HG02981 (cell line): ENCODE measurements around the gene MAN1B1.
"Not testable (repeated sequence)": the region's sequence is repeated elsewhere in the genome, so short reads cannot be mapped to it uniquely, and the experiment has no call there.

Experiments used
- ATAC-seq: cut with Tn5 transposase; IDR thresholded peaks from one replicate; pipeline ENCODE4 v1.9.1; 2021; ENCODE audit warnings: mild to moderate bottlenecking, moderate library complexity; ENCODE audit not compliant: unreplicated experiment

MAN1B1 gene

DNA sequence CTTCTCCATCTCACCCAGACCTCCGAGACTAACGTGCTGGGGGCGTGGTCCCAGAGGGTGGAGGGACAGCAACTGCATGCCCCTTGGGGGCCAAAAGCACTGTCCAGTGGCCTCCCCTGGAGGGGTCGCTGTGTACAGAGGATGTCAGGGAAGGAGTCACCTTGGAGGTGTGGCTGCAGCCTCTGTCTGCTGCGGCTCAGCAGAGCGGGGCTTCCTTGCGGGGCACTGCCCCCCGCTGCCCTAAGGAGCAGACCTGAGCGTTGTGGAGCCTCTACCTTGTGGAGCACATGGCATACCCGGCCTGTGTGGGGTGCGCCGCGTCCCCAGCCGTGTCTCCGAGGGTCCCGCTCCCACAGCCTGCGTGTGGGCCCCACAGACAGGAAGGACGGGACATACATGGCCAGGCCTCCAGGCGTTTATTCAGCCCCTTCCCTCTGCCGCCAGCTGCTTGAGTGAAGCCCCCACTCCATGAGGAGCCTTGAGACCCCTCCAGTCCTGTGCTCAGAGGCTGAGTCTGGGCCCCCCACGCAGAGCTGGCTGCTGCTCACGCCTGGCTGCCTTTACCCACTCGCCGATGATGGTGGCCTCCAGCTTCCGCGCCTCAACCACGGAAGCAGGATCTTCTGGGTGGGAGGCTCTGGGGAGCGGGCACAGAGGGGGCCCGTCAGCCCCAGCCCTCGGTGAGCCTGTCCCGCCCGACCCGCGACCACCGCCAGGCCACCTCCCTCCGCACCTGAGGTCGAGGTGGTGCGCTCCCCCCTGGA is 23.5 kb downstream of the MAN1B1 start:
- ATAC-seq: no peak

DNA sequence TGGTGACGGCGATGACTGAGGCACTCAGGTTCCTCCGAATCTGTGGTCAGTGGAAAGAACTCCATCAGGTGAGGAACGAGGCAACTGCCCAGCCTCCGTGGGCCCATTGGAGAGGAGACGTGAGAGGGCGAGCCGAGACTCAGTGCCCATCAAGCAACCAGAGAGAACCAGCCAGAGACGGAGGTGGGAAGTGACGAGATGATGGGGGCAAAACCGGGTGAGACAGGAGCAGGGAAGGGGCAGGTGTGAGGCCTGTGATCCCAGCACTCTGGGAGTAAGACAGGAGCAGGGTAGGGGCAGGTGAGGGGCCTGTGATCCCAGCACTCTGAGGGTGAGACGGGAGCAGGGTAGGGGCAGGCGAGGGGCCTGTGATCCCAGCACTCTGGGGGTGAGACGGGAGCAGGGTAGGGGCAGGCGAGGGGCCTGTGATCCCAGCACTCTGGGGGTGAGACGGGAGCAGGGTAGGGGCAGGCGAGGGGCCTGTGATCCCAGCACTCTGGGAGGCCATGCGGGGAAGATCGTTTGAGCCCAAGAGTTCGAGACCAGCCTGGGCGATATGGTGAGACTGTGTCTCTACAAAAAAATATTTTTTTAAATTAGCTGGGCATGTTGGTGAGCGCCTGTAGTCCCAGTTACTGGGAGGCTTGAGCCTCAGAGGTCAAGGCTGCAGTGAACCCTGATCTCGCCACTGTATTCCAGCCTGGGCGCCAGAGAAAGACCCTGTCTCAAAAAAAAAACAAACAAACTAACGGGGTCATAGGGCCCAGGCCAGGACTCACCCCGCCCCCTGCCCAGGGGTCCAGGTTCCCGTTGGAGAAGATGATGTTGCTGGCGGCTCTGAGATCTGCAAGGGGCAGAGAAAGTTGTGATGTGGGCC is 24.4 kb downstream of the MAN1B1 start:
- ATAC-seq: no peak

DNA sequence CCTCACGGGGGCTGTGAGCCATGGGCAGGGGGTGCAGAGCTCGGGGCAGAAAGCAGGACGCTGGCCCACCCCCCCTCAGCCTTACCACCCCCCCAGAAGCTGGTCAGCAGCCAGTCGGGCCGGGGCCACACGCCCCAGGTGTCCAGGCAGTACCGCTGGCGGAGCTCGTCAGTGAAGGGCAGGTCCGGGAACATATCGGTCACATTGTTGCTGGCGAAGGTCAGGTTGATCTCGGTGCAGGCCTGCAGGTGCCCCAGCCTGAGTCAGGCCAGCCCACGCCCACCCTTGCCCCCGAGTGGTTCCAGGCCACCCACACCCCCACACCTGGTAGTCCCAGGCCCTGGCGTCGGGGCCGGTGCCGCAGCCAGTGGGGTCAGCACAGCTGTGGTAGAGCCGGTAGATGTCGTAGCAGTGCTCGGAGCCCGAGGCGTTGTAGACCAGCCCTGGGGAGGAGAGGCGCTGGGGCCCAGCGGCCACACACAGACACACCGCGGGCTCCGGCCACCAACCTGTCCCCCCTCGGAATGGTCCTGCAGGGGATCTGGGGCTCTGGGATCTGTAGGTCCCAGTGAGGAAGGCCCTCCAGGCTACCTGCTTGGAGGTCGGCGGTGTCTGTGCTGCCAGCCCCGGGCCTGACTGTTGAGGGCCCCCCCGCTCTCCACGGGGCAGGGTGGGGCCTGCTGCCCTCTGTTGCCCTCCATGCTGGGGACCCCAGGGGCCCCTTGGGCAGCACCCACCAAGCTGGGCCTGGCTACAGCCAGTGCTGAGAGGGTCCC is 25.2 kb downstream of the MAN1B1 start:
- no peak for ATAC-seq

GRCh38 chr9:137112564-137113384 is 26.0 kb downstream of the MAN1B1 start:
- no peak for ATAC-seq

DNA sequence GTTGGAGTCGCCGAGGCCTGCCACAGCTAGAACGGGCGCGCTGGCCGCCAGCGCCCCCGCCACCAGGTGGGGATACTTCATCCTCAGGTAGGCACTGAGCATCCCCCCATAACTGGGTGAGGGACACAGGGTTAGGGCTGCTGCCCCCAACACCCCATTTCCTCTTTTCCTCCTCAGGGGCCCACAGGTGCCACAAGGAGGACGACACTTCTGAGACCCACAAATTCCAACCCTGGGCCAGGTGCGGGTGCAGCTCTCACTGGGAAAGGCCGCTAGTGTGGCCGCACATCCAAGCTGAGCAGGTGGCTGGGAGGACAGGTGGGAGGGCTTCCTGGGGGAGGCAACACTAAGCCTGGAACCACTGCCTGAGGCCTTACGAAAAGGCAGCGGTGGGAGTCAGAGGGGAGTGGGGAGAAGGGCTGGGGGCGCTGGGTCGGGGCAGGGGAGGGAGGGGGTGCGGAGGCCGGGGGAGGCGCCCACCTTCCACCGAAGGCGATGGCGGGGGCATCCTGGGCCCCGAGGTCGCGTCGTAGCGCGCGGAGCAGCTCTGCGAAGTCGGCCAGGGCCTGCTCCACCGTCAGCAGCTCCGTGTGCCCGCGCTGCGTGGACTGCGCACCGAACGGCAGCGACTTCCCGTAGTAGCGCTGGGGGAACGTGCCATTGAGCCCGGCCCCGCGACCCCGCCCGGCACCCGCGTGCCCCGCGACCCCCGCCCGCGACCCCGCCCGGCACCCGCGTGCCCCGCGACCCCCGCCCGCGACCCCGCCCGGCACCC is 26.8 kb downstream of the MAN1B1 start:
- no peak for ATAC-seq

- no peak for ATAC-seq
These were observed 27.4 kb downstream of the MAN1B1 start for GRCh38 chr9:137114220-137114612.

- ATAC-seq: peak; percentile 72
These were observed 28.0 kb downstream of the MAN1B1 start, which contains the start of gene DPP7 for GRCh38 chr9:137114613-137115393. Gene DPP7, minus strand, starts transcription at chr9:137114733. Its CDS starts 20 bp downstream, at chr9:137114713.

DNA sequence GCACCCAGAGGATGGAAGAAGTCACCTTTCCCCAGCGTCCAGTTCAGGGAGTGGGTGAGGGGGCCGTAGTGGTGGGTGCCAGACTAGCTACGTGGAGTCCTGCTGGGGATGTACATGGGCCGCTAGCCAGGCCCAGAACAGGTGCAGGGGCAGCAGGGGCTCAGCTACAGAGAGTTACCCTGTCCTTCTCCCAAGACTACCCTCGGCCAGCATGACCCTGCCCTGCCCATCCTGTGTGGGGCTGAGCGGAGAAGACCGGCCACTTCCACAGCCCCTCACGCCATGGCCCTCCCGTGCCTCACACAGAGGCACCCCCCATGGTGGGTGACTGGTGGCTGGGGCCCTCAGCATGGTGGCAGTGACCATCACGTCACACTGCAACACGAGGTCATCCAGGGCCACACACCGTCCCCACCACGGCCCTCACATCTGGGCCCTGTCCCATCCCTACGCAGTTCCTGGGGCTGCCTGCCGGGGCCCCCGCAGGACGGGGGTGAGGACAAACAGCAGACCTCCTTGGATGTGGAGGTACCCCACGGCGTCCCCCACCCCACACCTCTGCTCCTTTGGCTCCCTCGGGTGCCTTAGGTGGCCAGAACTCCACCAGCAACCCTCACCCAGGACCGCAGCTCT is 28.7 kb downstream of the MAN1B1 start:
- no peak for ATAC-seq

DNA sequence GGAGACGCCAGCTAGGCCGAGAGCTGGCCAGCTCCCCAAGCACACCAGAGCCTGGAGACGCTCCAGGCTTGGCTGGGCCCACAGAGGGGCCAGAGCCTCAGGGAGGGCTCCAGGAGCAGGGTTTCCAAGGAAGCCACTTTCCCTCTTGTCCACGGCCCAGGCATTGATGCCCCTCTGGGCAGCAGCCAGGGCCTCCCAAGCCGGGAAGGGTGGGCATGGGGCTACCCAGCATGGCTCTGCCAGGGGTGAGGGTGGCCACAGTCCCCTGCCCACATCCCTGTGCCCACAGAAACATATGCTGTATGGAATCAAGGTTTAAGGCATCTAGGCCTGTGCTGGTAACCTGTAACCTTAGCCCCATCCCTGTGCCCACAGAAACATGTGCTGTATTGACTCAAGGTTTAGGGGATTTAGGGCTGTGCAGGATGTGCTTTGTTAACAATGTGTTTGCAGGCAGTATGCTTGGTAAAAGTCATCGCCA is 29.3 kb downstream of the MAN1B1 start:
- ATAC-seq: no peak

GRCh38 chr9:137116728-137117127 is 29.9 kb downstream of the MAN1B1 start:
- ATAC-seq: no peak

- no peak for ATAC-seq
These were observed 30.5 kb downstream of the MAN1B1 start for GRCh38 chr9:137117269-137117731.

DNA sequence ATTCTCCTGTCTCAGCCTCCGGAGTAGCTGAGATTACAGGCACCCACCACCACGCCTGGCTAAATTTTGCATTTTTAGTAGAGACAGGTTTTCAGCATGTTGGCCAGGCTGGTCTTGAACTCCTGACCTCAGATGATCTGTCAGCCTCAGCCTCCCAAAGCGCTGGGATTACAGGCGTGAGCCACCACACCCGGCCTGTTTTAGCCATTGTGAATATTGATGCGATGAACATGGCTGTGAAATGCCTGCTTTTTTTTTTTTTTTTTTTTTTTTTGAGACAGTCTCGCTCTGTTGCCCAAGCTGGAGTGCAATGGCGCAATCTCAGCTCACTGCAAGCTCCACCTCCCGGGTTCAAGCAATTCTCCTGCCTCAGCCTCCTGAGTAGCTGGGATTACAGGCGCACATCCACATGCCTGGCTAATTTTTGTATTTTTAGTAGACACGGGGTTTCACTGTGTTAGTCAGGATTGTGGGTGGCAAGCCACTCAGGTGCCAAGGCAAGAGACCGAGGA is 31.4 kb downstream of the MAN1B1 start:
- not testable (repeated sequence) for ATAC-seq

- ATAC-seq: not testable (repeated sequence)
These were observed 35.4 kb downstream of the MAN1B1 start for GRCh38 chr9:137121927-137122795.

DNA sequence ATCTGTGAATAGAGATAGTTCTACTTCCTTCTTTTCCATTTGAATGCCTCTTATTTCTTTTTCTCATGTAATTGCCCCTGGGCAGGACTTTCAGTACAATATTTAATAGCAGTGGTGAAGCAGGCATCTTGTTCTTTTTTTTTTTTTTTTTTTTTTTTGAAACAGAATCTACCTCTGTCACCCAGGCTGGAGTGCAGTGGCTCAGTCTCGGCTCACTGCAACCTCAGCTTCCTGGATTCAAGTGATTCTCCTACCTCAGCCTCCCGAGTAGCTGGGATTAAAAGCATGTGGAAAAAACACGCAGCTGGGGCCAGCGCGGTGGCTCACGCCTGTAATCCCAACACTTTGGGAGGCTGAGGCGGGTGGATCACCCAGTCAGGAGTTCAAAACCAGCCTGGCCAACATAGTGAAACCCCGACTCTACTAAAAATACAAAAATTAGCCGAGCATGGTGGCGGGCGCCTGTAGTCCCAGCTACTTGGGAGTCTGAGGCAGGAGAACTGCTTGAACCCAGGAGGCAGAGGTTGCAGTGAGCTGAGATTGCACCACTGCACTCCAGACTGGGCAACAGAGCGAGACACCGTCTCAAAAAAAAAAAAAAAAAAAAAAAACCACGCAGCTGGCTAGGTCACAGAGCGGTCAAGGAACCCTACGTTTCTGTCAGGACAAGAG is 36.1 kb downstream of the MAN1B1 start:
- not testable (repeated sequence) for ATAC-seq

DNA sequence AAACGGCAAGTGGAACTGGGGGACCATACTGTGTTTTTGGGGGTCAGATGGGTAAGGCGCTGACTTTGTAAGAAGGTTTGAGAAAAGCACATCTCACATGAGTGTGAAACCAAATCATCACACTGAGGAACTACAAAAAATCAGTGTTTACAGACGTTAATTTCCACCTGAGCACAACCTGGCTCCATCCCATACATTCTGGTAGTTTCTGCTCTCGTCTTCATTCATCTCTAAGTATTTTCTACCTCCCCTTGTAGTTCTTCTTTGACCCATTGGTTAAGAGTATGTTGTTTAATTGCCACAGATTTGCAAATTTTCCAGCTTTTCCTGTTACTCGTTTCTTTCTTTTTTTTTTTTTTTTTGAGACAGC is 36.7 kb downstream of the MAN1B1 start:
- no peak for ATAC-seq

GRCh38 chr9:137123952-137124462 is 37.2 kb downstream of the MAN1B1 start:
- not testable (repeated sequence) for ATAC-seq
